Stimulated activated CD8-positive, alpha-beta memory T cell treated with anti-CD3 and anti-CD28 coated beads, Interleukin-12 subunit alpha, Interleukin-12 subunit beta, amount 100 ng/mL, for 24 hours (primary cell): Measurements from ENCODE around the gene CEMIP2.
"Not testable (repeated sequence)": the region's sequence is repeated elsewhere in the genome, so short reads cannot be mapped to it uniquely, and the experiment has no call there.

ENCODE experiments used
- DNase-seq: peaks from one replicate; pipeline ENCODE4 v3.0.0-alpha.2; 2020; ENCODE audit errors: extremely low read depth

Gene CEMIP2, protein sequence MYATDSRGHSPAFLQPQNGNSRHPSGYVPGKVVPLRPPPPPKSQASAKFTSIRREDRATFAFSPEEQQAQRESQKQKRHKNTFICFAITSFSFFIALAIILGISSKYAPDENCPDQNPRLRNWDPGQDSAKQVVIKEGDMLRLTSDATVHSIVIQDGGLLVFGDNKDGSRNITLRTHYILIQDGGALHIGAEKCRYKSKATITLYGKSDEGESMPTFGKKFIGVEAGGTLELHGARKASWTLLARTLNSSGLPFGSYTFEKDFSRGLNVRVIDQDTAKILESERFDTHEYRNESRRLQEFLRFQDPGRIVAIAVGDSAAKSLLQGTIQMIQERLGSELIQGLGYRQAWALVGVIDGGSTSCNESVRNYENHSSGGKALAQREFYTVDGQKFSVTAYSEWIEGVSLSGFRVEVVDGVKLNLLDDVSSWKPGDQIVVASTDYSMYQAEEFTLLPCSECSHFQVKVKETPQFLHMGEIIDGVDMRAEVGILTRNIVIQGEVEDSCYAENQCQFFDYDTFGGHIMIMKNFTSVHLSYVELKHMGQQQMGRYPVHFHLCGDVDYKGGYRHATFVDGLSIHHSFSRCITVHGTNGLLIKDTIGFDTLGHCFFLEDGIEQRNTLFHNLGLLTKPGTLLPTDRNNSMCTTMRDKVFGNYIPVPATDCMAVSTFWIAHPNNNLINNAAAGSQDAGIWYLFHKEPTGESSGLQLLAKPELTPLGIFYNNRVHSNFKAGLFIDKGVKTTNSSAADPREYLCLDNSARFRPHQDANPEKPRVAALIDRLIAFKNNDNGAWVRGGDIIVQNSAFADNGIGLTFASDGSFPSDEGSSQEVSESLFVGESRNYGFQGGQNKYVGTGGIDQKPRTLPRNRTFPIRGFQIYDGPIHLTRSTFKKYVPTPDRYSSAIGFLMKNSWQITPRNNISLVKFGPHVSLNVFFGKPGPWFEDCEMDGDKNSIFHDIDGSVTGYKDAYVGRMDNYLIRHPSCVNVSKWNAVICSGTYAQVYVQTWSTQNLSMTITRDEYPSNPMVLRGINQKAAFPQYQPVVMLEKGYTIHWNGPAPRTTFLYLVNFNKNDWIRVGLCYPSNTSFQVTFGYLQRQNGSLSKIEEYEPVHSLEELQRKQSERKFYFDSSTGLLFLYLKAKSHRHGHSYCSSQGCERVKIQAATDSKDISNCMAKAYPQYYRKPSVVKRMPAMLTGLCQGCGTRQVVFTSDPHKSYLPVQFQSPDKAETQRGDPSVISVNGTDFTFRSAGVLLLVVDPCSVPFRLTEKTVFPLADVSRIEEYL (N-terminal part only)

GRCh38 chr9:71768388-71769174 lies at the start of gene CEMIP2:
Gene CEMIP2, minus strand, starts transcription at chr9:71768513. Its CDS starts 18,140 bp downstream, at chr9:71750373.
- peak; percentile 69 for DNase-seq

- no peak for DNase-seq
These were observed 48.7 kb upstream of the CEMIP2 start for GRCh38 chr9:71816916-71817451.

DNA sequence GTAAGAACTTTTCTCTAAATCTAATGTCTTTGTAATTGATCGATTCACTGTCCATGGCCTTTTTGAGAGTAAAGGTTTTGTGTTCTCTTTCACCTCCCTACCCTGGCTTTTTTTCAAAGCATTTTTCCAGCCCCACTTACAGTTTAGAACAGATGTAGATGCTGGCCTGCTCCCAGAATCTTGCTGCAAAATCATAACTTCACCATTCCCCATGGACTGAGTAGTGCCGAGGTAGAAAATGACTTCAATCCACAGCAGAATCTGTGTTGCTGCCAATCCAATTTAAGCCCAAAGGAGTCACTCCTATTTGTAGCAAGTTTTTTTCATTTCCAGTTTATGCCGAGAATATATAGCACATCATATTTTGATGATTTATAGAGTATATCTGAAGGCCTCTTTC lies 46.5 kb upstream of the CEMIP2 start:
- DNase-seq: no peak

- no peak for DNase-seq
These were observed 45.9 kb upstream of the CEMIP2 start for GRCh38 chr9:71814226-71814625.

DNA sequence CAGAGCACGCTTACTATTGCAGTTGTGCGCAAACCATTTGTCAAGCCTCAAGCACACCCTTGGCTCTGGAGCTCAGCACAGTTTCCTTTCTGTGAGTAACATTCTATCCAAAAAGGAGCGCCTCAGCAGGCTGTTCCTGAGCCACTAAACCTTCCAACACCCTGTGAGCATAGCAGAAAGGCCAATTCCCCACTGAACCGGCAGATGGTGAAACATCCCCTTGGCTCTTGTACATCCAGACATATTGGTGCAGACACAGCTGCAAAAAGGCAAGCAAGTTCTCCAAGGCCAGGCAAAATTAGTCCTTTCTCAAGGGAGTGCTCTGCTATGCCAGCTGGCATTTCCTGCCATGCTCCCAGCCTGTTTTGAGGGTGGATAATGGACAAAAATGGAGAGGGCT lies 44.1 kb upstream of the CEMIP2 start:
- no peak for DNase-seq

DNA sequence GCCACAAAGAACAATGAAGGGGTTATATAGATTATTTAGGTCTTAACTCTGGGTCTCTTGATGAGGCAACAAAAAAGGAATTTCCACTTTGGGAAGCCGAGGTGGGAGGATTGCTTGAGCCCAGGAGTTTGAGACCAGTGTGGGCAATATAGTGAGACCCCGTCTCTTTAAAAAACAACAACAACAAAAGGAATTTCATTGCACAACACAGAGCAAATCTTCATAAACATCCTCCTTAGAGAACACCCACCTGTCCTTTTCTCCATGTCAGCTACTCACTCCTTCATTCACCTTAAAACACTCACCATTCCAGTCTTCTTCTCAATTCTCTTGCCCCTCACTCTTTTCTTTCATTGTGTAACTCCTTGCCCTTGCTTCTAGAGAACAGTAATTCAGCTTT lies 39.8 kb upstream of the CEMIP2 start:
- DNase-seq: no peak

DNA sequence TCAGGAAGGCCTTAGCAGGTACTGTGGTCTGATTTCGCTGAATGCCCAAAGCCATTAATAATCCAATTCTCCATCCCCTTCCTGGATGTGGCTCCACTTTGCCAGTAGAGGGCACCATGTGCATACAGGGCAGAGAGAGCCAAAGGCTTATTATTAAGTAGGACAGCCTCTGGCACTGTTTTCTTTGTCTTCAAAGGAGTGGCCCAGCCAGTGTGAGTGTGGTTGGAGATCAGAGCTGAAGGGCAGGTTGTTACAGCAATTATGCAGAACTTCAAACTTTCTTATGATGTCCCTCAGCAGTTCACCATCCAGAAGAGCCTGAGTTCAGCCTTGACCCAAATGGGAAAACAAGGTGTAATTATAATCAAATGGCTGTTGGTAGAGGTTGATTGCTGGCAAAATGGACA lies 38.6 kb upstream of the CEMIP2 start:
- no peak for DNase-seq

GRCh38 chr9:71805096-71805495 lies 36.8 kb upstream of the CEMIP2 start:
- not testable (repeated sequence) for DNase-seq

GRCh38 chr9:71801826-71802225 lies 33.5 kb upstream of the CEMIP2 start:
- no peak for DNase-seq

DNA sequence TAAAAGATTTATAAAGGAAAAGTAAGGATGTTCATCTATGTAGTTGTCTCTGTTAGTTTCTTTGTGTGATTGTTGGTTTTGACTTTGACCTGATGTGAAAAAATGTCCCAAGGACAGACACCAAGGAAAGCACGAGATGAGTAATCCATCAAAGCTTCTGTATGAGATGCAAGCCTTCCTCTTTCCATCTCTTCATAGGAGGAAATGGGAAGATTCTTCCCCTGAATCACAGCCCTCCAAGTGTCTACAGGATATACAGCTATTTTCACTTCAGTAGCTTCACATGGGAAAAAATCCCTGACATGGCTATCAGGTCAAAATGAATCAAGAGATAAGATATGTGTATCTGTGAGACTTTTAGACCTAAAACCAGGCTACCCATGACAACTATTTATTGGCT lies 29.0 kb upstream of the CEMIP2 start:
- no peak for DNase-seq

GRCh38 chr9:71796100-71796767 lies 27.9 kb upstream of the CEMIP2 start:
- DNase-seq: no peak

GRCh38 chr9:71795097-71795813 lies 26.9 kb upstream of the CEMIP2 start:
- DNase-seq: no peak

DNA sequence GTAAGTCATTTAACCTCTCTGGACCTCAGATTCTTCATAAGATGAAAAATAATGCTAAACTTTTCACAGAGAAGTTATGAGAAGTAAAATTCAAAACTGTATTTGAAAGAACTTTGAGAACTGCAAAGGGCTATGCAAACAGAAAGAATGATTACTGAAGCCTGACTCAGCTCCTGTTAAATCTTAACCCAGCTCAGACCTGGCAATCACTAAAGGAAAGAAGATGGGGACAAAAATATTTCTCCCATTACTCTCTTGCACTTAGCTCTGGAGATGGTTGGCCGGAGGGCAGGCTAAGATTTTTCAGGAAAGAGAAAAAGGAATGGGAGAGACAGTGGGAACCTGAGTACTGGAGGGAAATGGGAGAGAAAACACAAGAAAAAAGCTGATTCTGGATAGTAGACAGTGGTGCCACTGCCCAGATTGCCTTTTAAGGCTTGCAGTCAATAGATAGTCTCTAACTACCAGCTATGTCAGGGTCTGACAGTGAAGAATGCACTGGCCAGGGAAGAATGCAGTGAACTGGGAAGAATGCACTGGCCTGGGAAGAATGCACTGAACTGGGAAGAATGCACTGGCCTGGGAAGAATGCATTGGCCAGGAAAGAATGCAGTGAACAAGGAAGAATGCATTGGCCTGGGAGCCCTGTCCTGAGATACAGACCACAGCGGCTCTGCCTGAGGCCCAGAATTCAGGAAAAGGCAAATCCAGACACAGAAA lies 25.2 kb upstream of the CEMIP2 start:
- DNase-seq: no peak

DNA sequence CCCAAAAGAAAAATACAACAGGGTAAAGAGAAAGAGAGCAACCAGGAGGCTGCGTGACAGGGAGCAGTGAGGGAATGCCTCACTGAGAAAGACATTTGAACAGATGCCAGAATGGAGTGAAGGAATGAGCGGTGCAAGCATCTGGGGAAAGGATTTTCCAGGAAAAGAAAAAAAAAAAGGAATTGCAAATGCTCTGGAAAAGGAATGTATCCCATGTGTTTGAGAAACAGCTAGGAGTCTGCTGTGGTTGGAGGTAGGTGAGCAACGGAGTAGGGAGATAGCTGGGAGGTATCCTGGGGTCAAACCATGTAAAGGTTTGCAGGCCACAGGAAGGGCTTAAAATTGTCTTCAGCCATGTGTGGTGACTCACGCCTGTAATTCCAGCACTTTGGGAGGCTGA lies 23.6 kb upstream of the CEMIP2 start:
- no peak for DNase-seq

DNA sequence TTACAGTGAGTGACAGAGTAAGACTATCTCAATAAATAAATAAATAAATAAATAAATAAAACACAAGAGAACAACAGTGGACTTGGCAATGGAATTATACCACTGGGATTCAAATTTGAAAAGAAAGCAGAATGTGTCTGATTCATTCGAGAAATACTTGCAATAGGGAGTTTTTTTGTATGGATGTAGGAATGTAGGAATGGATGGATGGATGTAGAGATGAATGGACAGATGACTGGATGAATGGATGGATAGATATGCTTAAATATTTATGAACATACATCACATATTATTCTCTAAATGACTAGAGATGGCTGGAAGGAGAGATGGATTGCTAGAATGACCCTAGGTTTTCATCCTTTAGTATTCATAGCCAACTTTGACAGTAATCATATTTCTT lies 22.0 kb upstream of the CEMIP2 start:
- no peak for DNase-seq

DNA sequence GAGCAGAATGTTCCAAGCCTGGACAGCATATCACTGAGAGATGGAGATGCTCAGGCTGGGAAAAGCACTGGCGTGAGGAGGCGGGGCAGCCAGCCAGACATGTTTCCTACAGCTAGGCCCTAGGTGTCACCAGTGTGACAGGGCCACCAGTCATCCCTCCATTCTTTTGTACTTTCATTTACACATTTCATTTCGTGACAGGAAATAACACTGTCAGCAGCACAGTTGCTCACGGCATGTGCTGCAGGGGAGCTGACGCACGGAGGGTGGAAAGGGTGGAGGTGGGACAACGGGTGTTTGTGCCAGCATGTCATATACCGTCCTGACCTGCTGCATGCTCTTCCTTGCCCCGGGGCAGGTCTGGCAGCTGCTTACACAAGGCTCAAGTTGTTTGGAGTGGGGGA lies 14.8 kb upstream of the CEMIP2 start:
- DNase-seq: peak; percentile 65

DNA sequence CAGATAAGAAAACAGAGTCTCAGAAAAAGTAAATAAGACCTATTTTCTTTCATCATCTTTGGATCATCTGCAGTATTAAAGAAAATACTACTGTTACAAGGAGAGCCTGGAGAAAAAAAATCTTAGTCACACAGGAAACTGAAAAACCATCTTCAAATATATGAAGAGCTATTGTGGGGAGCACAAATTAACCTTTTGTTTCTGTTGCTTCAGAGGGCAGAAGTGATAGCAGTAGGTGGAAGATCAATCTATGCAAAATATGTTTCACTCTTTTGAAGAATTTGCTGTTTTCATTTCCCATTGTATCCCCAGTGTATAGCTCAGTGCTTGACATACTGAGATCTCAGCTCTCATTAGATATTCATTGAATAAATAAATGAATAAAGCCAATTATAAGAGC lies 13.1 kb upstream of the CEMIP2 start:
- DNase-seq: no peak

- DNase-seq: no peak
These were observed 12.6 kb upstream of the CEMIP2 start for GRCh38 chr9:71780953-71781352.

GRCh38 chr9:71778085-71778484 lies 9.8 kb upstream of the CEMIP2 start:
- DNase-seq: no peak
